Activated CD8-positive, alpha-beta memory T cell treated with anti-CD3 and anti-CD28 coated beads for 4 hours (primary cell): ENCODE results near the gene ZNF354B.
"Not testable (repeated sequence)": the region's sequence is repeated elsewhere in the genome, so short reads cannot be mapped to it uniquely, and the experiment has no call there.

Source experiments
- DNase-seq, 2 donors: peaks; one replicate each; pipeline ENCODE4 v3.0.0-alpha.2; 2020; ENCODE audit warnings: low read depth in 2 of 2

The ZNF354B gene

GRCh38 chr5:178883115-178883694 is 23.5 kb downstream of the ZNF354B start:
- DNase-seq, result not testable (repeated sequence)

DNA sequence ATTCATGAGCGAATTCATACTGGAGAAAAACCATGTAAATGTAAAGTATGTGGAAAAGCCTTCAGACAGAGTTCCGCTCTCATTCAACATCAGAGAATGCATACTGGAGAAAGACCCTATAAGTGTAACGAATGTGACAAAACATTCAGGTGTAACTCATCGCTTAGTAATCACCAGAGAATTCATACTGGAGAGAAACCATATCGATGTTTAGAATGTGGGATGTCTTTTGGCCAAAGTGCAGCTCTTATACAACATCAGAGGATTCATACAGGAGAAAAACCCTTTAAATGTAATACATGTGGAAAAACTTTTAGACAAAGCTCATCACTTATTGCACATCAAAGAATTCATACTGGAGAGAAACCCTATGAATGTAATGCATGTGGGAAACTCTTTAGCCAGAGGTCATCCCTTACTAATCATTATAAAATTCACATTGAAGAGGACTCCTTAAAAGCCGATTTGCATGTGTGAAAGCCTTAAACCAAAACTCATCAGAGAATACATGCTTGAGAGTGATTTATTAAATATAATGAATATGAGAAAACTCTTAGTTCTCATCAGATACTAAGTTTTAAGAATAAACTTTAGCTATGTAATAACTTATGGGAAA is 24.2 kb downstream of the ZNF354B start:
- DNase-seq, result no peak

- DNase-seq, result no peak
These were observed 36.1 kb downstream of the ZNF354B start, which contains the start of gene ZFP2 for GRCh38 chr5:178895615-178896571. Gene ZFP2 (plus strand): TSS chr5:178895913. CDS start chr5:178931314, 35,401 bp downstream.

DNA sequence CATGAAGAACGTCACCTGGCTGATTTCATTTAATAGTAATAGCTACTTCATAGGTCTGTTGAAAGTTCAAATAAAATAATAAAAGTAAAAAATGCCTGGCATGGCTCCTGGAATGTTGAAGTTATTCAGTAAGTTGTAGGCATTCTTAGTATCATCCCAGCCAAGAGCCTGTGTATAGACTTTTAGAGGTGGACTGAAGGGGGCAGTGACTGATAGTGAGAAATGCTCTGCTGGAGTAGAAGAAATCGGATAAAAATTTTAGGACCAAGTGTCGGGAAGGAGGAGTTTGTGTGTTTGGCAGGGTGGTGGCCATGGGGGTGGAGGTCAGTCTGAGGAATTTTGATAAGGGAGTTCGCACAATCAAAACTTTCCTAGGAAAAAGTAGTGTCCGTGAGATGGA is 39.5 kb downstream of the ZNF354B start:
- DNase-seq, result no peak

- DNase-seq, result no peak
These were observed 43.1 kb downstream of the ZNF354B start for GRCh38 chr5:178902849-178903248.

DNA sequence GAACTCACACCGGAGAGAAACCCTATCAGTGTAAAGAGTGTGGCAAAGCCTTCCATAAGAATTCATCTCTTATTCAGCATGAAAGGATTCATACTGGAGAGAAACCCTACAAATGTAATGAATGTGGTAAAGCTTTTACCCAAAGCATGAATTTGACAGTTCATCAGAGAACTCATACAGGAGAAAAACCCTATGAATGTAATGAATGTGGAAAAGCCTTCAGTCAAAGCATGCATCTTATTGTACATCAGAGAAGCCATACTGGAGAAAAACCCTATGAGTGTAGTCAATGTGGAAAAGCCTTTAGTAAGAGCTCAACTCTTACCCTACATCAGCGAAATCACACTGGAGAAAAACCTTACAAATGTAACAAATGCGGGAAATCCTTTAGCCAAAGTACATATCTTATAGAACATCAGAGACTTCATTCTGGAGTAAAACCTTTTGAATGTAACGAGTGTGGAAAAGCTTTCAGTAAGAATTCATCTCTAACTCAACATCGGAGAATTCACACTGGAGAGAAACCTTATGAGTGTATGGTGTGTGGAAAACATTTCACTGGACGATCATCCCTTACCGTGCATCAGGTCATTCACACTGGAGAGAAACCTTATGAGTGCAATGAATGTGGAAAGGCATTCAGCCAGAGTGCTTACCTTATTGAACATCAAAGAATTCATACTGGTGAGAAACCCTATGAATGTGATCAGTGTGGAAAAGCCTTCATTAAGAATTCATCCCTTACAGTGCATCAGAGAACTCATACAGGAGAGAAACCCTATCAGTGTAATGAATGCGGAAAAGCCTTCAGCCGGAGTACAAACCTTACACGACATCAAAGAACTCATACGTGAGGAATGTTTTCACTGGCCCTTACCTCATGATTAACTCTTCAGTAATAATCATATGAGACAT is 72.3 kb downstream of the ZNF354B start:
- no peak for DNase-seq
